Naive thymus-derived CD8-positive, alpha-beta T cell (primary cell): ENCODE measurements around the gene FEZF2. TPM values are rescaled to one million over a fixed set of nuclear protein-coding genes. Genes with fewer than 3 reads are reported as not detected.

Source experiments
- ATAC-seq, 2 donors: fragments of 150-1000 bp; cut with Tn5 transposase in 1 of 2; sonication (Bioruptor Pico), chemical (Tn5 transposase) in 1 of 2; 1 replicate in 1 of 2; 2 replicates in 1 of 2; pipeline ENCODE4 v1.10.0; 2021; ENCODE audit warnings: mild to moderate bottlenecking in 2 of 2, moderate library complexity in 2 of 2
- POLR2A ChIA-PET: fragments of 350-600 bp; sonication (Branson Sonifier 250); formaldehyde crosslinking; loops from one replicate; lab custom pipeline; 2021; ENCODE audit warnings: antibody characterized with exemption; lab: Charles Lee
- DNase-seq, 10 donors: peaks; one replicate each; pipeline versions ENCODE4 v3.0.0 to v3.0.0-alpha.2; 2020 to 2022
- H3K27ac Mint-ChIP-seq, 10 donors: one replicate each; pipeline ENCODE4 v1.8.0; 2020 to 2022; ENCODE audit warnings: mild to moderate bottlenecking in 10 of 10, mixed read lengths in 10 of 10, moderate library complexity in 4 of 10, inconsistent platforms in 1 of 10
- H3K27me3 Mint-ChIP-seq, 5 donors: one replicate each; pipeline ENCODE4 v1.8.0; 2021 to 2022; ENCODE audit warnings: mixed read lengths in 5 of 5
- H3K36me3 Mint-ChIP-seq, 3 donors: one replicate each; pipeline ENCODE4 v1.8.0; 2020 to 2022; ENCODE audit warnings: mixed read lengths in 3 of 3, mild to moderate bottlenecking in 2 of 3, inconsistent platforms in 1 of 3
- H3K4me1 Mint-ChIP-seq, 4 donors: one replicate each; pipeline ENCODE4 v1.8.0; 2021 to 2022; ENCODE audit warnings: mixed read lengths in 4 of 4
- H3K4me3 Mint-ChIP-seq, 10 donors: one replicate each; pipeline ENCODE4 v1.8.0; 2020 to 2022; ENCODE audit warnings: mild to moderate bottlenecking in 10 of 10, mixed read lengths in 10 of 10, moderate library complexity in 6 of 10, inconsistent platforms in 1 of 10
- H3K9me3 Mint-ChIP-seq, 9 donors: one replicate each; pipeline ENCODE4 v1.8.0; 2020 to 2022; ENCODE audit warnings: mixed read lengths in 9 of 9, mild to moderate bottlenecking in 3 of 9, inconsistent platforms in 1 of 9, moderate library complexity in 1 of 9
- polyA plus RNA-seq, 3 donors: library from polyadenylated mRNA; unstranded; fragments of 300-500 nt; fragmentation: Illumina TruSeq; gene quantifications; one replicate each; pipeline ENCODE4 v1.2.3, GENCODE V29; 2021
- total RNA-seq, 8 experiments: library from RNA in 2 of 8; stranded (reverse) in 2 of 8; gene quantifications; one replicate each; pipeline ENCODE4 v1.2.3 and lab custom pipeline; 2021 to 2026

The FEZF2 gene
- total and polyA plus RNA-seq, 5 experiments from 2014 or later = not detected

DNA sequence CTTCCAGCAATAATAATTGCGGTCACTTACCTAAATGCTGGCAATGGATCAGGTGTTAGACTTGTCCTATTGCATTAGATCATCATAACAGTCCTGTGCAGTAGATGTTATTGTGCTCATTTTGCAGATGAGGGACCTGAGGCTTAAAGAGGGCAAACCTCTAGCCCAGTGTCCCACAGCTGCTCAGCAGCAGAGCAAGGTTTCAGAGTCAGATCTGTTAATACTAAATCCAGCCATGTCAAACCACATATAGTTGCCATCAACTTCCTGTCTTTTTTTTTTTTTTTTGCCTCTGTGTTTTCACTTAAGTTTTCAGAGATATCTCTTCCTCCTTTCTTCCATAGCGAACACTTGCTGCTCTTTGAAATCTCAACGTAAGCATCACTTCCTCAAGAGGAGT, 12.1 kb downstream of the FEZF2 start:
- Mint-ChIP-seq H3K27ac (no peak overlapping the region), H3K27me3 (peaks cover 11 to 37% (median 15%) of the 10 kb centered on the region in 5 donors), H3K4me3 (no peak overlapping the region), H3K36me3 (no peaks in the 10 kb centered on the region), H3K4me1 (peaks cover 0 to 13% (median 1%) of the 10 kb centered on the region in 4 donors), H3K9me3 (peaks cover 0 to 12% (median 2%) of the 10 kb centered on the region in 9 donors)
- DNase-seq (no peak), ATAC-seq (no peak)
- POLR2A ChIA-PET = no interaction called here

DNA sequence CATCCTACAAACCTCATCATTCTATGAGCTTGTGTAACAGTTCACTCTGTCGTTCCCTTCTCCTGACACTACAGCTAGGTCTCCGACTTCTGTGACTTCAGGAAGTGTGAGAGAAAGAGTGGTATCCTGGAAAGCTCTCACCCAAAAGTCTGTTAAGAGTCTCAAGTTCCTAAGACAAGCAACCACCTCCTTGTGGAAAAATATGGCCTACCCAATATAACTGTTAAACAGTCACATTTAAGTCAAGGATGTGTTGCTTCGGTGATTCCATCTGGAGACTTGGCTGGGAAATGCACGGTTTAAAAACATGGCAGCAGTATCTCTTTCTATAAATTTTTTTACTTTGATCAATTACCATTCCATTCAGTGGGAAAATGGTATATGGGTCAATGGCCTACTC, 13.8 kb downstream of the FEZF2 start:
- DNase-seq (no peak), ATAC-seq (no peak)
- Mint-ChIP-seq H3K4me1 (peaks cover 0 to 13% (median 1%) of the 10 kb centered on the region in 4 donors), H3K4me3 (no peak overlapping the region), H3K36me3 (no peaks in the 10 kb centered on the region), H3K9me3 (peaks cover 0 to 12% (median 2%) of the 10 kb centered on the region in 9 donors), H3K27me3 (peaks cover 2 to 20% (median 4%) of the 10 kb centered on the region in 5 donors), H3K27ac (no peak overlapping the region)
- POLR2A ChIA-PET = no interaction called here

DNA sequence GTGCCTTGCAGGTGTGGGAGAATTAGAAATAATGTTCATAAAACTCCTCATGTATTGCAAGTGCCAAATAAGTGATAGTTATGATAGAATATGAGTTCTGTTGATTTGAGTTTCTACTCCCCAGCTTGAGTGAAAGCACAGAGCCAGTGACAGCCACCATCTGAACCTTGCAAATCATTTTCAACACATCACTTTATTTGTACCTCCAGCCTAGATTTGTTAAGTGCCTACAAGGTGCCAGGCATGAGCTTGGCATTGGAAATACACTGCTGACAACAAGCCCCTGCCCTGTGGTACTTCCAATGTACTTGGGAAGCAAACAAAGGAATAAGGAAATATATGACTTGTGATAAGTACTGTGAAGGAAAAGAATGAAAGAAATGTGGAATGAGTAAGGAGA, 17.0 kb downstream of the FEZF2 start:
- H3K4me1 Mint-ChIP-seq = peaks cover 0 to 7% (median 0%) of the 10 kb centered on the region in 4 donors
- no peak overlapping the region for H3K4me3 Mint-ChIP-seq
- DNase-seq (no peak), ATAC-seq (no peak)
- peaks cover 0 to 6% (median under 1%) of the 10 kb centered on the region in 9 donors for H3K9me3 Mint-ChIP-seq
- no peaks in the 10 kb centered on the region for H3K36me3 Mint-ChIP-seq
- peaks cover 0 to 13% (median 1%) of the 10 kb centered on the region in 5 donors for H3K27me3 Mint-ChIP-seq
- no peak overlapping the region for H3K27ac Mint-ChIP-seq
- POLR2A ChIA-PET = no interaction called here

DNA sequence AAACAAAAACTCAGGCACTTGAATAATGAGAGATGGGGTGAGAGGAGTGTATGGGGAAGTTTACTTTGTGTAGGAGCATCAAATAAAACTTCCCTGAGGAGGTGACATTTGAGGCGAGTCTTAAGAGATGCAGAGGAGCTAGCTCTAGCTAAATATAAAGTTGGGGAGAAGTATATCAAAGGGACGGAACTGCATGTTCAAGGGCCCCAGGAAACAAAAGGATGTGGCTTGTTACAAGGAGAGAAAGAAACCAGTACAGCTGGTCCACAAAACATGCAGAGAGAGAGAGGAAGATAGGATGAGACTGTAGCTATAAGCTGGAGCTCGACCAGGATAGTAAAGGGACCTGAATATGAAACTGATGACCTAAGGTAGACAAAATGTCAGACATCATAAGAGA, 17.6 kb downstream of the FEZF2 start:
- H3K27ac Mint-ChIP-seq = no peak overlapping the region
- no peak overlapping the region for H3K4me3 Mint-ChIP-seq

DNA sequence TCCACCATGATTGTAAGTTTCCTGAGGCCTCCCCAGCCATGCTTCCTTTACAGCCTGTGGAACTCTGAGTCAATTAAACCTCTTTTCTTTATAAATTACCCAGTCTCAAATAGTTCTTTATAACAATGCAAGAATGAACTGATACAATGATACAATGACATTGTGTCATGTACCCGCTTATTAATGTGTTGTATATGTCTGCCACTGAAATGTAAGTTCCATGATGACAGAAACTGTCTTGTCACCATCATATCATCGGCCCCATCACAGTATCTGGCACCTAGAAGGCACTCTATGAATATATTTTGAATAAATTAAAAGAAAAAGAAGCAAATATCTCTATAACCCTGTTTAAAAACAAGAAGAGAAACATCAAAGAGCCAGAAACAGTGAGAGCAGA, 29.6 kb downstream of the FEZF2 start:
- POLR2A ChIA-PET = no interaction called here
- no peak for DNase-seq
- Mint-ChIP-seq H3K4me3 (no peak overlapping the region), H3K4me1 (no peaks in the 10 kb centered on the region), H3K9me3 (peaks cover 0 to 5% (median 0%) of the 10 kb centered on the region in 9 donors), H3K27ac (no peak overlapping the region), H3K27me3 (peaks cover 6 to 20% (median 7%) of the 10 kb centered on the region in 5 donors), H3K36me3 (peaks cover 0 to 3% (median 0%) of the 10 kb centered on the region in 3 donors)
- ATAC-seq = no peak

More for the DNA sequence above, 17.6 kb downstream of the FEZF2 start:
- Mint-ChIP-seq H3K36me3 (no peaks in the 10 kb centered on the region), H3K4me1 (peaks cover 0 to under 1% (median 0%) of the 10 kb centered on the region in 4 donors), H3K9me3 (peaks cover 0 to 2% (median 0%) of the 10 kb centered on the region in 9 donors), H3K27me3 (peaks cover 0 to 7% (median 1%) of the 10 kb centered on the region in 5 donors)
- no peak for DNase-seq
- ATAC-seq = no peak
- POLR2A ChIA-PET = no interaction called here

DNA sequence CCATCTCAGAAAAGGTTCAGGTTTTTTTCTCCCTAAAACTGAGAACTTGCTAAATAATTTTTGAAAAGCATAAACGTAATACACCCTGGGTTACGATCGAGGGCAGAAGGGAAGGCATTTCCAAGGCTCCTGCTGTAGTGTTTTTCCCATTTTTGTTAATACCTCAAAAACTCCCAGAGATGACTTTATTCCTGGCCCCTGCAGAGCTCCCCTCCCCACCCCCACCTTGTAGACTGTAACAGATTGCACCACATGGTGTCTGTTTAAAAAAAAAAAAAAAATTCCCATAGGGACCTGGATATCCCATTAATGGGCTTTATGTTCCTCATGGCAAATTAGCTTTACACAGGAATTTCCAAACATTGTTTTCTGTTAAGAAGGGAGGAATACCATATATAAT, 38.2 kb downstream of the FEZF2 start:
- Mint-ChIP-seq H3K36me3 (no peaks in the 10 kb centered on the region), H3K9me3 (no peaks in the 10 kb centered on the region), H3K4me3 (no peak overlapping the region), H3K27me3 (peaks cover 0 to 4% (median 1%) of the 10 kb centered on the region in 5 donors), H3K27ac (no peak overlapping the region), H3K4me1 (no peaks in the 10 kb centered on the region)
- DNase-seq (no peak), ATAC-seq (no peak)
- POLR2A ChIA-PET = no interaction called here

DNA sequence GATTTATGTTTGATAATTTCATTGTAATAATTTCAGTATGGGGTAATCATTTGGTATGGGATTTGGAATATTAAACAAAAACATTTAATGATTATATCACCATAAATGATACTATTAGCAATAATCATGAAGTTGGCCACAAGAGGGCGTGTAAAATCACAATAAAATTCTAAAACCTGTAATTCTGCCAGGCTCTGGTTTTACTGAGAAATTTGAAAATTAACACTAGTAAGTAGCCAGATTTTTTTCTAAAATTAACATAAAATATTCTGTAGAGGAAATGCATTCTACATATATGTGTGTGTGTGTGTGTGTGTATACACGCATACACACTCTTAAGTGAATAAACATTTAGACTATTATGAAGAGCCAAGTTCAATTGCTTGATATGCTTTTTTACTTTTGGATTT, 40.5 kb downstream of the FEZF2 start:
- Mint-ChIP-seq H3K27ac (no peak overlapping the region), H3K4me3 (no peak overlapping the region), H3K9me3 (no peaks in the 10 kb centered on the region)

DNA sequence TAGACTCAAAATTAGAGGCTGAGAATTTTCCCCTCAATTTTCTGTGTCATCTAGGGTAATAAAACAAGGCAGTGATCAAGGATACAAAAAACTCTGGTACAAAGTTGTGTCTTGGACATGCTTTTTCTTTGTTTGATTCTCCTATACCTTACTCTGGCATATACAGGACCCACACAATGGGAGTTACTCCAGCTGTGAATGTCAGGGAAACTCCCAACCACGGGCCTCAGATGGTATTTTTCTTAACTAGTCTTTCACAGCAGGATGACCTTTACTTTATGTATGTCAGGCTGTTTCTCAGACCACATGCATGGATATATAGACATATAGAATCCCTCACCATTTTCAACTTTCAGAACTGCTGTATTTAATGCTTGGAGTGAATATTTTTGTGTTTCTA, 41.3 kb downstream of the FEZF2 start:
- POLR2A ChIA-PET = no interaction called here
- DNase-seq (no peak), ATAC-seq (no peak)
- H3K27me3 Mint-ChIP-seq = peaks cover 0 to 10% (median 5%) of the 10 kb centered on the region in 5 donors
- H3K4me3 Mint-ChIP-seq = no peak overlapping the region
- no peak overlapping the region for H3K27ac Mint-ChIP-seq
- no peaks in the 10 kb centered on the region for H3K4me1 Mint-ChIP-seq
- H3K36me3 Mint-ChIP-seq = no peaks in the 10 kb centered on the region
- no peaks in the 10 kb centered on the region for H3K9me3 Mint-ChIP-seq

More for the DNA sequence above, 40.5 kb downstream of the FEZF2 start:
- no peaks in the 10 kb centered on the region for H3K4me1 Mint-ChIP-seq
- POLR2A ChIA-PET = no interaction called here
- peaks cover 0 to 10% (median 5%) of the 10 kb centered on the region in 5 donors for H3K27me3 Mint-ChIP-seq
- no peaks in the 10 kb centered on the region for H3K36me3 Mint-ChIP-seq
- no peak for ATAC-seq
- peak in 1 of 10 donors; percentile 3 for DNase-seq

DNA sequence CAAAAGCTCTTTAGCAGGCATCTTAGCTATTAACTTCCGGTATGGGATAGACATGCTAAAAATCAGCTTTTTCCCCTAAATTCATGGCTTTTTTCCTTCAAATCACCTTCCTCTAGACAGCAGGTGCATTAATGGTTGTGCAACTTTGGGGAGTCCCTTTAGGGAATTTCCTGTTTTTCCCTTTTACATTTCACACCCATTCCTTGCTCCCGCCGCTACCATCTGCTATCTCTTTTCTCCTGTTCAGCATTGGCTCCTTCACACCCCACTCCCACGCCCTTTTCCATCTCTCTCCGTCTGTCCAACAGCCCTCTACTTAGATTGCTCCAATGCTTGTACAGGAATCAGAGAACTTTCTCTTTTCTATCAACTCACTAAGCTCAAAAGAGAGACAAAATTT, 43.4 kb downstream of the FEZF2 start:
- ATAC-seq (no peak), DNase-seq (no peak)
- no peaks in the 10 kb centered on the region for H3K9me3 Mint-ChIP-seq
- H3K4me3 Mint-ChIP-seq = no peak overlapping the region
- no peaks in the 10 kb centered on the region for H3K4me1 Mint-ChIP-seq
- no peak overlapping the region for H3K27ac Mint-ChIP-seq
- H3K27me3 Mint-ChIP-seq = peaks cover 0 to 10% (median 5%) of the 10 kb centered on the region in 5 donors
- POLR2A ChIA-PET = no interaction called here
- no peaks in the 10 kb centered on the region for H3K36me3 Mint-ChIP-seq

DNA sequence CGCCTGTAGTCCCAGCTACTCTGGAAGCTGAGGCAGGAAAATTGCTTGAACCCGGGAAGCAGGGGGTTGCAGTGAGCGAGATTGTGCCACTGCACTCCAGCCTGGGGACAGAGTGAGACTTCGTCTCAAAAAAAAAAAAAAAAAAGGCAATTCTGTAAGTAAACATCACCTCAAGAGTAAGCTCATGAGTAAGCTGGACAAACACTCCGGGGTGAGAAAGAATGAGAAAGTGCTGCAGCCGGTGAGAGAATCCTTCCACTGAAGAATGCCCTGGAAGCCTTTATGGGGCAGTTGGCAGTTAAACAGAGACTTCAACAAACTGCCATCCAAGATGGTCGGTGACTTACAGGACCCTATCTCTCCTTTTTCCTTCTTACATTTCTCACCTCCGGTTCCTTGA, 47.5 kb downstream of the FEZF2 start:
- ATAC-seq = no peak
- POLR2A ChIA-PET = no interaction called here
- H3K4me1 Mint-ChIP-seq = no peaks in the 10 kb centered on the region
- no peaks in the 10 kb centered on the region for H3K36me3 Mint-ChIP-seq
- no peak for DNase-seq
- no peak overlapping the region for H3K27ac Mint-ChIP-seq
- peaks cover 0 to 13% (median 8%) of the 10 kb centered on the region in 5 donors for H3K27me3 Mint-ChIP-seq
- H3K4me3 Mint-ChIP-seq = no peak overlapping the region
- peaks cover 0 to 4% (median 0%) of the 10 kb centered on the region in 9 donors for H3K9me3 Mint-ChIP-seq

DNA sequence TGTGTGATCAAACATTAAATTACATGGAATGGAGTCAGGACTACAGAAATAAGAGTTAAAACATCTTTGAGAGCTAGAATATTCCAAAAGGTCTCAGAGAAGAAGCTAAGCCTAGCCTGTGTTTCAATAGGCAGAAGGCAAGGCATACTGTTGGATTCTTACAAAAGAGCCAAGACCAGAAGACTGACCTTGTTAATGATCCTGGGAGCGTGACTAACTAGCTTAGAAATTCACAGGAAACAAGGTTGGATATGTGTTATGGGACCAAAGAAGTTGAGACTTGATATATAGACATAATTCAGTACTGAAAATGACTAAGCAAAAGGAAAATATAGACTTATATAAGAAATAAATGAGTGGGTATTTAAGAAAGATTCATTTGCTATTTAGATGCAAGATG, 50.1 kb downstream of the FEZF2 start:
- peaks cover 2 to 27% (median 16%) of the 10 kb centered on the region in 5 donors for H3K27me3 Mint-ChIP-seq
- no peak overlapping the region for H3K27ac Mint-ChIP-seq
- POLR2A ChIA-PET = no interaction called here
- ATAC-seq (no peak), DNase-seq (no peak)
- peaks cover 0 to 8% (median 0%) of the 10 kb centered on the region in 3 donors for H3K36me3 Mint-ChIP-seq
- peaks cover 5 to 10% (median 9%) of the 10 kb centered on the region in 4 donors for H3K4me1 Mint-ChIP-seq
- H3K4me3 Mint-ChIP-seq = no peak overlapping the region
- peaks cover 0 to 19% (median 7%) of the 10 kb centered on the region in 9 donors for H3K9me3 Mint-ChIP-seq
